ENCODE results near the gene BRINP3. TPM values are rescaled to one million over a fixed set of nuclear protein-coding genes. Genes with fewer than 3 reads are reported as not detected.

The BRINP3 gene
- total RNA-seq, 1 donor from 2014 or later = 2.2 TPM

GRCh38 chr1:190176776-190177175, 300.9 kb downstream of the BRINP3 start:
- no peak for DNase-seq (ENCODE audit: low spot score)
- H3K4me3 Mint-ChIP-seq (ENCODE audit: unreplicated experiment) = no peak overlapping the region
- no peaks in the 10 kb centered on the region for H3K36me3 Mint-ChIP-seq (ENCODE audit: low read depth, unreplicated experiment)

GRCh38 chr1:190175320-190175719, 302.3 kb downstream of the BRINP3 start:
- H3K27ac Mint-ChIP-seq (ENCODE audit: unreplicated experiment) = no peak overlapping the region
- H3K27me3 Mint-ChIP-seq (ENCODE audit: unreplicated experiment) = no peaks in the 10 kb centered on the region
- no peaks in the 10 kb centered on the region for H3K9me3 Mint-ChIP-seq (ENCODE audit: unreplicated experiment)
- no peak for TF ChIP-seq CTCF (IDR thresholded peaks at IDR 0.05; ENCODE audit: unreplicated experiment)
- no peaks in the 10 kb centered on the region for H3K36me3 Mint-ChIP-seq (ENCODE audit: low read depth, unreplicated experiment)
- no peak overlapping the region for H3K4me3 Mint-ChIP-seq (ENCODE audit: unreplicated experiment)
- no peak for DNase-seq (ENCODE audit: low spot score)
- no peaks in the 10 kb centered on the region for H3K4me1 Mint-ChIP-seq (ENCODE audit: unreplicated experiment)

More at GRCh38 chr1:190176776-190177175, 300.9 kb downstream of the BRINP3 start:
- no peaks in the 10 kb centered on the region for H3K4me1 Mint-ChIP-seq (ENCODE audit: unreplicated experiment)
- H3K27ac Mint-ChIP-seq (ENCODE audit: unreplicated experiment) = no peak overlapping the region
- no peaks in the 10 kb centered on the region for H3K9me3 Mint-ChIP-seq (ENCODE audit: unreplicated experiment)
- no peak for TF ChIP-seq CTCF (IDR thresholded peaks at IDR 0.05; ENCODE audit: unreplicated experiment)
- H3K27me3 Mint-ChIP-seq (ENCODE audit: unreplicated experiment) = no peaks in the 10 kb centered on the region

GRCh38 chr1:190172651-190173430, 304.8 kb downstream of the BRINP3 start:
- Mint-ChIP-seq H3K4me1 (ENCODE audit: unreplicated experiment) (no peaks in the 10 kb centered on the region), H3K27ac (ENCODE audit: unreplicated experiment) (no peak overlapping the region), H3K4me3 (ENCODE audit: unreplicated experiment) (no peak overlapping the region)

GRCh38 chr1:190170321-190170720, 307.3 kb downstream of the BRINP3 start:
- no peaks in the 10 kb centered on the region for H3K36me3 Mint-ChIP-seq (ENCODE audit: low read depth, unreplicated experiment)

More at GRCh38 chr1:190172651-190173430, 304.8 kb downstream of the BRINP3 start:
- H3K9me3 Mint-ChIP-seq (ENCODE audit: unreplicated experiment) = no peaks in the 10 kb centered on the region
- no peaks in the 10 kb centered on the region for H3K27me3 Mint-ChIP-seq (ENCODE audit: unreplicated experiment)
- H3K36me3 Mint-ChIP-seq (ENCODE audit: low read depth, unreplicated experiment) = no peaks in the 10 kb centered on the region
- no peak for TF ChIP-seq CTCF (IDR thresholded peaks at IDR 0.05; ENCODE audit: unreplicated experiment)
- DNase-seq (ENCODE audit: low spot score) = no peak

More at GRCh38 chr1:190170321-190170720, 307.3 kb downstream of the BRINP3 start:
- Mint-ChIP-seq H3K4me1 (ENCODE audit: unreplicated experiment) (no peaks in the 10 kb centered on the region), H3K27ac (ENCODE audit: unreplicated experiment) (no peak overlapping the region), H3K4me3 (ENCODE audit: unreplicated experiment) (no peak overlapping the region), H3K27me3 (ENCODE audit: unreplicated experiment) (no peaks in the 10 kb centered on the region), H3K9me3 (ENCODE audit: unreplicated experiment) (no peaks in the 10 kb centered on the region)
- no peak for TF ChIP-seq CTCF (IDR thresholded peaks at IDR 0.05; ENCODE audit: unreplicated experiment)
- DNase-seq (ENCODE audit: low spot score) = no peak
